Stimulated activated CD4-positive, alpha-beta T cell treated with anti-CD3 and anti-CD28 coated beads, TNF-alpha, amount 100 ng/mL, for 24 hours (primary cell): ENCODE results near the gene SLC25A48.

Experiments
- DNase-seq, 3 experiments: peaks; one replicate each; pipeline ENCODE4 v3.0.0-alpha.2; 2020; ENCODE audit warnings: low read depth in 3 of 3

The SLC25A48 gene, protein sequence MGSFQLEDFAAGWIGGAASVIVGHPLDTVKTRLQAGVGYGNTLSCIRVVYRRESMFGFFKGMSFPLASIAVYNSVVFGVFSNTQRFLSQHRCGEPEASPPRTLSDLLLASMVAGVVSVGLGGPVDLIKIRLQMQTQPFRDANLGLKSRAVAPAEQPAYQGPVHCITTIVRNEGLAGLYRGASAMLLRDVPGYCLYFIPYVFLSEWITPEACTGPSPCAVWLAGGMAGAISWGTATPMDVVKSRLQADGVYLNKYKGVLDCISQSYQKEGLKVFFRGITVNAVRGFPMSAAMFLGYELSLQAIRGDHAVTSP

GRCh38 chr5:135834639-135835529, at the start of gene SLC25A48:
Gene SLC25A48 (plus strand): TSS chr5:135834663. CDS start chr5:135834848, 185 bp downstream.
- peak in 1 of 3 experiments; percentile 45 for DNase-seq

DNA sequence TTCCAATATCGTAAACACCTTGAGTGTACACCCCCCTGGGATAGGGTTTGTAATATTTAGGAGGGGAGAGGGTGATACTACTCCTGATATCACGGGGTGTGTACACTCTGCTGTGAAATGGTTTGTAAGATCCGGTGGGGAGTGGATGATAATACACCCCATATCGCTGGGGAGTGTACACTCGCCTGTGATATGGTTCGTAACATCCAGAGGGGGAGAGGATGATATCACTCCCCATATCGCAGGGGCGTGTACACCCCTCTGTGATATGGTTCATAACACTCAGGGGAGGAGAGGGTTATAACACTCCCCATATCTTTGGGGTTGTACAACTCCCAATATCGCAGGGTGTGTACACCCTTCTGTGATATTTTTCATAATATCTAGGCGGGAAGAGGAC, 33.8 kb upstream of the SLC25A48 start:
- DNase-seq = no peak

GRCh38 chr5:135810188-135810943, 24.1 kb upstream of the SLC25A48 start:
- no peak for DNase-seq

- no peak for DNase-seq
Observed at GRCh38 chr5:135811007-135811406, 23.5 kb upstream of the SLC25A48 start.

DNA sequence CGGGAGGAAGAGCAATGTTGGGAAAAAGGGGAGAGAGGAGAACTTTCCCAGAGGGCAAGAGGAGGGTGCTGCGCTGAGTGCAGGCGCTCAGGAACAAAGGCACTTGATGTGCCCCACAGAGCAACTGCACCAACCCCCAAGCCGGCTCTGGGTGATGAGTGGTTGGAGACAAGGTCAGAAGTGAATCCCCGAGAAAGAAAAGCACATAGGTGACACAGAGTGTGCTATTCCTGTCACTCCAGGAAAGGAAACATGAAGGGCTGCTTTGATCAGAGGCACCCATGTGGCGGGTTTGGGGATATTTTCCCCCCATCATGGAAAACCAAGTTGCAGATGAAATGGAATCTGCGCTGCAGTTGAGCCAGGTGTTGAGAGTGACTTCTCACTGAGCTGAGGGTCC, 20.7 kb upstream of the SLC25A48 start:
- DNase-seq = no peak

GRCh38 chr5:135814316-135814715, 20.1 kb upstream of the SLC25A48 start:
- no peak for DNase-seq

GRCh38 chr5:135814812-135815211, 19.7 kb upstream of the SLC25A48 start:
- no peak for DNase-seq

DNA sequence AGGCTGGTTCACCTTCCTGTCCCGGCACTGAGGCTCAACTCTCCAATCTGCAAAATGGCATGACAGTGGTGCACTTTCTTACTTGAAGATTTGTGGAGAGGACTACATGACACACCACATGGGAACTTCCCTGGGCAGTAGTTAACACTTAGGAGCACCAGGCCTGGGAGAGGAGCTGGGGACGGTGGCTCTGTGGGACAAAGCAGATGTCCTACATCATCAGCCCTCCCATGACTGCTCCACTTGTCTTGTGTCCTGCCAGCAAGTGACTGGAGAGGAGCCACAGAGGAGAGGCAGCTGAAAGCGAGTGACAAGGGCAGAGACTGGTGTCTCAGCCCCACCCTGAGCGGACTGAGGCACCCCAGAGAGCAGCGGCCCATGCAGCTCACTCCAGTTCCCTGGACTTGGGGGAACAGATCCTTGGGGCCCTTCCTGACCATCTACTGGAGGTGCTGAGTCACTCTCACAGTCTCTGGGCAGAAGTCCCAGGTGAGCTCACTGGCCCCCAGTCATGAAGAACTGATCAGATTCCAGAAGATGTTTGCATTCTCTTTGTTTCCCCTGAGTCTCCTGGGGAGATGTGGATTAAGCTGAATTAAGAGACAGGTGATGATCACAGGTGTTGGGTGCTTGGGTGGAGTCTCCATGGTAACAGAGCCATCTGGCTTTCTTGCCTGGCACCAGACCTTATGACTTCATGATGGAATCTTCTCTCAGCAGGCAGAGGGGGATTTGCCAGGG, 13.2 kb upstream of the SLC25A48 start:
- no peak for DNase-seq

- DNase-seq = no peak
Observed at GRCh38 chr5:135821802-135822201, 12.7 kb upstream of the SLC25A48 start.

DNA sequence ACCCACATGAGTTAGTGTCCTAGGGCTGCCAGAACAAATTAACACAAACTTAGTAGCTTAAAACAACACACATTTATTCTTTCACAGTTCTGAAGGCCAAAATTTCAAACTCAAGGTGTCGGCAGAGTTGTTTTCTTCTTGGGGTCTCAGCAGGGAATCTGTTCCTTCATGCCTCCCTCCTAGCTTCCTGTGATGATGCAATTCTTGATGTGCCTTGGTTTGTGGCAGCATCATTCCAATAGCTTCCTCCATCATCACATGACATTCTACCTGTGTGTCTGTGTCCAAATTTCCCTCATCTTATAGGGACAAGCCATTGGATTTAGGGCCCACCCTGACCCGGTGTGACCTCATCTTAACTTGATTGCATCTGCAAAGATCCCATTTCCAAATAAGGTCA, 12.2 kb upstream of the SLC25A48 start:
- DNase-seq = no peak

- no peak for DNase-seq
Observed at GRCh38 chr5:135822959-135823358, 11.5 kb upstream of the SLC25A48 start.

- no peak for DNase-seq
Observed at GRCh38 chr5:135823881-135824280, 10.6 kb upstream of the SLC25A48 start.

GRCh38 chr5:135824541-135825041, 9.9 kb upstream of the SLC25A48 start:
- DNase-seq = no peak

- no peak for DNase-seq
Observed at GRCh38 chr5:135825373-135826220, 8.9 kb upstream of the SLC25A48 start.

GRCh38 chr5:135826221-135826525, 8.3 kb upstream of the SLC25A48 start:
- DNase-seq = no peak

DNA sequence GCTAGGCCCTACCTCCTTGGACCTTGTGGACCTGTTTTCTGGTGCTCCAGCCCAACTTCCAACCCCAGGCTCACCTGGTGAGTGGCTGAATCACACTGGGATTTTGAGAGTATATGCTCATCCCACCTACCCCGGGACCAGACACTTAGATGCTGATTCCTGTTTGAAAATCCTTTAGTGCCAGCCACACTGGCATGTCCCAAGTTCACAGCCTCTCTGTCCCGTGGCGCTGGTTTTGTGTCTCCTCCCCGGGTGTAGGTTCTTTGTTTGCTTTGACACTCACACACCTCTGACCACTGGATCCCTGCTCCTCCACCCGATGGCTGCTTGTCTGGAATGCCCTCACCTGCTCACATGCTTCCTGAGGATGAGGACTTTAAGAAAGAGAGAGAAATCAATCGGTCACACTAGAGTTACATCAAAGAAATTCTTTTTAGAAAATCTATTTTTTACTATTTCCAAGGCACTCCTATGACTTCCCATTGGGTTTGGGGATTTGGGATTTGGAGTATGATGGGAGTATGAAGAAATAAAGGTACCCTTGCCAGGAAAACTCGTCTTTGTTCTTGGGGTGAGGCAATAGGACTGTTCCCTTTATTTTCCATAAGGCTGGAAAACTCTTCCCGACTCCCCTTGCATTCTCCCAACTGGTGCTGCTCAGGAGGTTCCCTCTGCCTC, 7.3 kb upstream of the SLC25A48 start:
- DNase-seq = no peak

- no peak for DNase-seq
Observed at GRCh38 chr5:135827965-135828781, 6.3 kb upstream of the SLC25A48 start.

DNA sequence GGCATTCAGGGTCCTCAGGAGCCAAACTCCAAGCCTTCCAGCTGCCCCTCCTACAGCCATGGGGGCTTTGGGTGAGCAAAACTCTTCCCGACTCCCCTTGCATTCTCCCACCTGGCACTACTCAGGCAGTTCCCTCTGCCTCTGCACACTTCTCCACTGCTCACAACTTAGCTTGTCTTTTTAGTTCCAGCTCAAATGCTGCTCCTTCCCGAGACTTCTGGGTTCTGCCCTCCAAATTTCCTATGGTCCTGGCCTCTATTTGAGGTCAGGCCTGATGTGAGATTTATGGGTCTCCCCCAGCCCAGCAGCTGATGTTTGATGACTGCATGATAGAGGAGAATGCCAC, 5.7 kb upstream of the SLC25A48 start:
- no peak for DNase-seq

GRCh38 chr5:135829179-135829578, 5.3 kb upstream of the SLC25A48 start:
- DNase-seq = no peak
